ENCODE results near the gene CLCA1.

The CLCA1 gene

GRCh38 chr1:86500714-86501113 lies 32.0 kb downstream of the CLCA1 start:
- Histone ChIP-seq H3K27ac (peak overlapping the region in 1 of 21 experiments; percentile 8), H3K4me3 (no peak overlapping the region)

- H3K4me3 ChIP-seq: peak overlapping the region in 6 of 7 experiments; percentile 1 to 38 (median 14)
- H3K27ac ChIP-seq: peak overlapping the region in 9 of 21 experiments; percentile 8 to 71 (median 54)
Observed at GRCh38 chr1:86502125-86502646, 33.5 kb downstream of the CLCA1 start.

GRCh38 chr1:86502721-86503405 lies 34.1 kb downstream of the CLCA1 start:
- H3K4me3 ChIP-seq: peak overlapping the region in 6 of 7 experiments; percentile 1 to 38 (median 14)
- peak overlapping the region in 17 of 21 experiments; percentile 22 to 82 (median 67) for H3K27ac ChIP-seq

GRCh38 chr1:86503406-86504136 lies 34.8 kb downstream of the CLCA1 start:
- Histone ChIP-seq H3K4me3 (no peak overlapping the region), H3K27ac (peak overlapping the region in 19 of 21 experiments; percentile 16 to 82 (median 66))

- H3K4me3 ChIP-seq: no peak overlapping the region
Observed at GRCh38 chr1:86504137-86504479, 35.4 kb downstream of the CLCA1 start.

GRCh38 chr1:86504895-86505563 lies 36.3 kb downstream of the CLCA1 start:
- Histone ChIP-seq H3K4me3 (no peak overlapping the region), H3K27ac (peak overlapping the region in 16 of 21 experiments; percentile 2 to 82 (median 65))

More at GRCh38 chr1:86504137-86504479, 35.4 kb downstream of the CLCA1 start:
- peak overlapping the region in 19 of 21 experiments; percentile 16 to 82 (median 66) for H3K27ac ChIP-seq

GRCh38 chr1:86505564-86505902 lies 36.8 kb downstream of the CLCA1 start:
- H3K27ac ChIP-seq: peak overlapping the region in 13 of 21 experiments; percentile 2 to 82 (median 64)

GRCh38 chr1:86507935-86508582 lies 39.3 kb downstream of the CLCA1 start:
- no peak overlapping the region for H3K27ac ChIP-seq
- no peak overlapping the region for H3K4me3 ChIP-seq

More at GRCh38 chr1:86505564-86505902, 36.8 kb downstream of the CLCA1 start:
- H3K4me3 ChIP-seq: no peak overlapping the region

- Histone ChIP-seq H3K4me3 (no peak overlapping the region), H3K27ac (no peak overlapping the region)
Observed at GRCh38 chr1:86508583-86508969, 39.8 kb downstream of the CLCA1 start.

- Histone ChIP-seq H3K27ac (no peak overlapping the region), H3K4me3 (no peak overlapping the region)
Observed at GRCh38 chr1:86515597-86515996, 46.9 kb downstream of the CLCA1 start.

- Histone ChIP-seq H3K4me3 (no peak overlapping the region), H3K27ac (no peak overlapping the region)
Observed at GRCh38 chr1:86516335-86516734, 47.6 kb downstream of the CLCA1 start.

GRCh38 chr1:86517336-86517735 lies 48.6 kb downstream of the CLCA1 start:
- no peak overlapping the region for H3K27ac ChIP-seq

GRCh38 chr1:86520789-86521521 lies 52.2 kb downstream of the CLCA1 start:
- H3K4me3 ChIP-seq: no peak overlapping the region
- no peak overlapping the region for H3K27ac ChIP-seq

More at GRCh38 chr1:86517336-86517735, 48.6 kb downstream of the CLCA1 start:
- H3K4me3 ChIP-seq: no peak overlapping the region

- Histone ChIP-seq H3K4me3 (no peak overlapping the region), H3K27ac (no peak overlapping the region)
Observed at GRCh38 chr1:86521522-86521891, 52.8 kb downstream of the CLCA1 start.

- H3K27ac ChIP-seq: no peak overlapping the region
- no peak overlapping the region for H3K4me3 ChIP-seq
Observed at GRCh38 chr1:86522240-86522639, 53.5 kb downstream of the CLCA1 start.

- Histone ChIP-seq H3K4me3 (no peak overlapping the region), H3K27ac (no peak overlapping the region)
Observed at GRCh38 chr1:86523670-86524354, 55.1 kb downstream of the CLCA1 start.

GRCh38 chr1:86527306-86527705 lies 58.6 kb downstream of the CLCA1 start:
- Histone ChIP-seq H3K27ac (no peak overlapping the region), H3K4me3 (no peak overlapping the region)

GRCh38 chr1:86530211-86530845 lies 61.6 kb downstream of the CLCA1 start:
- no peak overlapping the region for H3K4me3 ChIP-seq
- H3K27ac ChIP-seq: no peak overlapping the region

Data from skin epidermis (tissue), 12 donors.